ENCODE results near the gene DDX24.

The DDX24 gene

GRCh38 chr14:94048691-94049624 is 32.0 kb downstream of the DDX24 start:
- DNase-seq (ENCODE audit: low read depth in 2 of 2), result no peak

- no peak for DNase-seq (ENCODE audit: low read depth in 2 of 2)
Observed at GRCh38 chr14:94047581-94047980, 33.4 kb downstream of the DDX24 start.

- no peak for DNase-seq (ENCODE audit: low read depth in 2 of 2)
Observed at GRCh38 chr14:94046696-94047250, 34.2 kb downstream of the DDX24 start.

GRCh38 chr14:94045563-94046345 is 35.2 kb downstream of the DDX24 start:
- no peak for DNase-seq (ENCODE audit: low read depth in 2 of 2)

- DNase-seq (ENCODE audit: low read depth in 2 of 2), result no peak
Observed at GRCh38 chr14:94045101-94045500, 35.9 kb downstream of the DDX24 start.

GRCh38 chr14:94044476-94045091 is 36.4 kb downstream of the DDX24 start:
- DNase-seq (ENCODE audit: low read depth in 2 of 2), result no peak

GRCh38 chr14:94043756-94044475 is 37.1 kb downstream of the DDX24 start:
- DNase-seq (ENCODE audit: low read depth in 2 of 2), result no peak

- no peak for DNase-seq (ENCODE audit: low read depth in 2 of 2)
Observed at GRCh38 chr14:94043111-94043755, 37.8 kb downstream of the DDX24 start.

- no peak for DNase-seq (ENCODE audit: low read depth in 2 of 2)
Observed at GRCh38 chr14:94042433-94043091, 38.4 kb downstream of the DDX24 start.

GRCh38 chr14:94041551-94042346 is 39.3 kb downstream of the DDX24 start:
- DNase-seq (ENCODE audit: low read depth in 2 of 2), result no peak

- DNase-seq (ENCODE audit: low read depth in 2 of 2), result no peak
Observed at GRCh38 chr14:94040796-94041195, 40.2 kb downstream of the DDX24 start.

- no peak for DNase-seq (ENCODE audit: low read depth in 2 of 2)
Observed at GRCh38 chr14:94040247-94040646, 40.8 kb downstream of the DDX24 start.

GRCh38 chr14:94038921-94039629 is 41.9 kb downstream of the DDX24 start:
- no peak for DNase-seq (ENCODE audit: low read depth in 2 of 2)

- no peak for DNase-seq (ENCODE audit: low read depth in 2 of 2)
Observed at GRCh38 chr14:94038510-94038909, 42.5 kb downstream of the DDX24 start.

GRCh38 chr14:94037954-94038353 is 43.0 kb downstream of the DDX24 start:
- no peak for DNase-seq (ENCODE audit: low read depth in 2 of 2)

- peak; percentile 34 to 46 for DNase-seq (ENCODE audit: low read depth in 2 of 2)
Observed at GRCh38 chr14:94036313-94037167, 44.5 kb downstream of the DDX24 start.

- no peak for DNase-seq (ENCODE audit: low read depth in 2 of 2)
Observed at GRCh38 chr14:94034886-94035285, 46.1 kb downstream of the DDX24 start.

GRCh38 chr14:94031883-94032279 is 49.1 kb downstream of the DDX24 start:
- no peak for DNase-seq (ENCODE audit: low read depth in 2 of 2)
